Bronchial epithelial cell (primary cell): ENCODE measurements around the gene ANKS1B. TPM values are rescaled to one million over a fixed set of nuclear protein-coding genes. Genes with fewer than 3 reads are reported as not detected.

ENCODE experiments used
- DNase-seq: peaks from one replicate; pipeline ENCODE4 v3.0.0-alpha.2; 2010; ENCODE audit warnings: low read depth
- FAIRE-seq: peaks from 2 replicates; lab custom pipeline; 2011; peaks lifted over from hg19 to GRCh38; lab: Jason Lieb, UNC
- H3K27me3 ChIP-seq: 2 replicates; pipeline ENCODE4 v1.5.1; 2011; ENCODE audit warnings: low read length; ENCODE audit not compliant: control insufficient read depth, insufficient read depth
- H3K36me3 ChIP-seq: 2 replicates; pipeline ENCODE4 v1.5.1; 2011; ENCODE audit warnings: low read length; ENCODE audit not compliant: control insufficient read depth, insufficient read depth
- H3K4me3 ChIP-seq: 2 replicates; pipeline ENCODE4 v1.5.1; 2011; ENCODE audit warnings: mild to moderate bottlenecking, low read depth, low read length, control low read depth
- total RNA-seq: library from RNA; depleted of rRNA; stranded (reverse); fragments of >200 nt; gene quantifications from 2 replicates; pipeline ENCODE4 v1.2.1, GENCODE V29; 2014
- TF ChIP-seq, protein P1 (sequence below): IDR thresholded peaks from 2 replicates; pipeline ENCODE4 v1.5.1; 2011; ENCODE audit warnings: mild to moderate bottlenecking, moderate library complexity, low read length, control low read depth, inconsistent platforms; ENCODE audit not compliant: insufficient read depth, severe bottlenecking

Gene ANKS1B
- total RNA-seq, 1 donor from 2014 or later, result 0.26 TPM

DNA sequence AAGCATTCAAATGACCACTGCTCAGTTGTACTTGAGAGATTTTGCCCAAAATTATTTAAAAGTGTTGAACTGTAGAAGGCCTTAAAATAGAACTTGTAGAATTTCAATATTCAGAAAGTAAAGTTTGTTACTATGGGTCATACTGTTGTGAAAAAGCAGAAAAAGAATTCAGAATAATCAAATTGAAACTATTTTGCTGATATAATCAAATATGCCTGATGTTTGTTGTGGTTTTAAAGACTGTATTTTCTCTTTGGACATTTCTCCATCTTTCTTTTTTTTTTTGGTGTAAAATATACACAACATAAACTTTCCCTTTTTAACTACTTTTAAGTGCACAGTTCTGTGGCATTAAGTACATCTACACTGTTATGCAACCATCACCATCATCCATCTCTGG, 964.9 kb downstream of the ANKS1B start:
- H3K36me3 ChIP-seq, result no peaks in the 10 kb centered on the region
- no peaks in the 10 kb centered on the region for H3K27me3 ChIP-seq
- no peak for FAIRE-seq
- no peak overlapping the region for H3K4me3 ChIP-seq
- no peak for DNase-seq
- TF ChIP-seq, protein P1, sequence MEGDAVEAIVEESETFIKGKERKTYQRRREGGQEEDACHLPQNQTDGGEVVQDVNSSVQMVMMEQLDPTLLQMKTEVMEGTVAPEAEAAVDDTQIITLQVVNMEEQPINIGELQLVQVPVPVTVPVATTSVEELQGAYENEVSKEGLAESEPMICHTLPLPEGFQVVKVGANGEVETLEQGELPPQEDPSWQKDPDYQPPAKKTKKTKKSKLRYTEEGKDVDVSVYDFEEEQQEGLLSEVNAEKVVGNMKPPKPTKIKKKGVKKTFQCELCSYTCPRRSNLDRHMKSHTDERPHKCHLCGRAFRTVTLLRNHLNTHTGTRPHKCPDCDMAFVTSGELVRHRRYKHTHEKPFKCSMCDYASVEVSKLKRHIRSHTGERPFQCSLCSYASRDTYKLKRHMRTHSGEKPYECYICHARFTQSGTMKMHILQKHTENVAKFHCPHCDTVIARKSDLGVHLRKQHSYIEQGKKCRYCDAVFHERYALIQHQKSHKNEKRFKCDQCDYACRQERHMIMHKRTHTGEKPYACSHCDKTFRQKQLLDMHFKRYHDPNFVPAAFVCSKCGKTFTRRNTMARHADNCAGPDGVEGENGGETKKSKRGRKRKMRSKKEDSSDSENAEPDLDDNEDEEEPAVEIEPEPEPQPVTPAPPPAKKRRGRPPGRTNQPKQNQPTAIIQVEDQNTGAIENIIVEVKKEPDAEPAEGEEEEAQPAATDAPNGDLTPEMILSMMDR, result no peak

DNA sequence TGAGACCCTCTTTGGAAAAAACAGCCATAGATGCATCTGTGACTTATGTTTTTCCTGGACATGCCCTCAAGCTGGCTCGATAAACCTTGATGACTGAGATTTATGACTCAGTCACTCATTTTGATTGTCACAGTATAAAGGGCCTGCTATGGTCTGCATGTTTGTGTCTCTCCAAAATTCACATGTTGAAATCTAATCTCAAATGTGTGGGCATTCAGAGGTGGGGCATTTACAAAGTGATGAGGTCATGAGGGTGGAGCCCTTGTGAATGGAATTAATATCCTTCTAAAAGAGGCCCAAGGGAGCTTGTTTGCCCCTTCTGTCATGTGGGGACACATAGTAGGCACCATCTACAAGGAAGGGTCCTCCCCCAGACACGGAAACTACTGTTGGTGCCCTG, 966.8 kb downstream of the ANKS1B start:
- Histone ChIP-seq H3K36me3 (no peaks in the 10 kb centered on the region), H3K4me3 (no peak overlapping the region), H3K27me3 (no peaks in the 10 kb centered on the region)
- FAIRE-seq (no peak), DNase-seq (no peak)
- TF ChIP-seq, protein P1, result no peak

DNA sequence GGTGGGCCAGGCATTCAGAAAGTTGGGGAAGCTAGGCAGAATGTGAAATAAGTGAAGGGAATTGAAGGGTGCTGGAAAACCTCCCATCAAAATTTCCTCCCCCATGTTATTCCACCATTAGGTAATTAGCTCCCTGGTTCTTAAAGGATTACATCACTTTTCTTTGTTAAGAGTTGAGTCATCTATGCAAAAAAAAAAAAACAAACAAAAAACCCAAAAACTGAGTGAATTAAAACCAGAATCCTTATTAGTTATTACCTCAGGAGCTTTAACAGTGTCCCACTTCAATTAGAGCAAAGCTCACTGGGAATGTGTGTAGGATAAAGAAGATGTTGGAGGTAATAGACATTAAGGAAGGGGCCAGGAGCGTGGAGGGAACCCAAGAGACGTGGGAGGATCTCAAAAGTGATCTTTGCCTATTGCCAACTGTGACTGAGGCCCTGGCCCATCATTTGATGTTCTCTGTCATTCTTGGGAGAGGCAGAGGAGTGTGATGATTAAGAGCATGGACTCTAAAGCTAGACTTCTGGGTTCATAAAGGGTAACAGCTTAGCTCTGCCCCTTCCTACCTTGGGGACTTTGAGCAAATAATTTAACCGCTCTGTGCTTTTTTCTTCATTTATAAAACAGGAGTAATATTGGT, 975.0 kb downstream of the ANKS1B start:
- DNase-seq (peak; percentile 7), FAIRE-seq (no peak)
- TF ChIP-seq, protein P1, result no peak
- H3K27me3 ChIP-seq, result no peaks in the 10 kb centered on the region
- no peak overlapping the region for H3K4me3 ChIP-seq
- H3K36me3 ChIP-seq, result no peaks in the 10 kb centered on the region

DNA sequence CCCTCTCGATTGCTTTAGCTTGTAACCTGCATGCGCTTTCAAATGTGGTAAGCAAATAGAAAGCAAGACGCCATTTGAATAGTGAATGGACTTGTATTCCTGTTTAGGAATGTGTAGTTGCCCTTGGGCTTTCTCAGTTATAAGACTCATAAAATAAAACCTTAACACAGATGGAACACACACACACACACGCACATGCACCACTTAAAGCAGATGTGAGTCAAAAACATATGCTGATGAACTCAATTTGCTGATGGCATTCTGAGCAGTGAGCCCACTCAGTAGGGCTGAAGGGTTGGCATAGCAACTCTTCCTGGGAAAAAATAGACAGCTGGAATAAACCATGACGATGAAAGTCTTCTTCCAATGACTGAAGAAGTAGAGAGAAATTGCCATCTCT, 979.1 kb downstream of the ANKS1B start:
- DNase-seq (no peak), FAIRE-seq (no peak)
- Histone ChIP-seq H3K27me3 (no peaks in the 10 kb centered on the region), H3K4me3 (no peak overlapping the region), H3K36me3 (no peaks in the 10 kb centered on the region)
- TF ChIP-seq, protein P1, result no peak

DNA sequence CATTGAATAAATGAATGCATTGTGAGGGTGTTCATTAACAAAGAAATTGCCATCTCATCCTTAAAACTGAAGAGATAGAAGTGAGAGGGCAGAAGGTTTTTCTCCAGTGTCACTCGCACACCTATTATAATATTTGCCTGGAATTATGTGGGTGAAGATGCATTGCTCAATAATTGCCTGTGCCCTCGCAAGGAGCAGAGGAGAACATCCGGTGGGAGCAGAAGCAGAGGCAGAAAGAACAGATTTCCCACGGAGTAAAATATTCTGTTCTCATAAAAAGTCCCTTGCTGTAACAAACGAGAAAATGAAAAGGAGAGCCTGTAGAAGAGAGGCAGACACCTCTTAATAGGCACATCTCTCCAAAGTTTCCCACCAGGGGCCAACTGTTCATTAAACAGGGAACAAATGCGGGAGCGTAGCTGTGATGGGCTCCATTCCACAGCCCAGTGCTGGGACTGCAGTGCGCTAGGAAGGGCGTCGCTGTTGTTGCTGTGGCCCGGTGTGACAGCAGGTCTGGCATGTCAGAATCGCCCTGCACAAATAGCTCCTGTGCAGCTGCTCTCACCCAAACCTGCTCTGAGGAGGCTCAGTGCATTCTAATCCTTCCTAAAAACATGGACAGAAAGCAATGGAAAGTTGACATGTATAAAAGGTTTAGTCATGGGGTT, 979.8 kb downstream of the ANKS1B start:
- Histone ChIP-seq H3K36me3 (no peaks in the 10 kb centered on the region), H3K27me3 (no peaks in the 10 kb centered on the region), H3K4me3 (no peak overlapping the region)
- no peak for FAIRE-seq
- DNase-seq, result no peak
- TF ChIP-seq, protein P1, result no peak
